Measurements from ENCODE around the gene TAAR2.
A peak's percentile ranks its signal among the peaks of the same experiment; 100 is the strongest.

TAAR2 gene

GRCh38 chr6:132669690-132670291 lies 45.7 kb upstream of the TAAR2 start:
- Histone ChIP-seq H3K4me3 (ENCODE audit: insufficient read depth, low read length, poor library complexity, severe bottlenecking) (no peak overlapping the region), H3K79me2 (ENCODE audit: insufficient read depth, low read length) (no peaks in the 10 kb centered on the region), H3K36me3 (ENCODE audit: low read length) (no peaks in the 10 kb centered on the region), H3K27me3 (ENCODE audit: low read length) (no peaks in the 10 kb centered on the region), H3K27ac (ENCODE audit: low read depth, low read length) (no peak overlapping the region), H3K9ac (ENCODE audit: low read length) (no peak overlapping the region), H3F3A (ENCODE audit: insufficient read depth) (no peaks in the 10 kb centered on the region), H3K9me2 (replicated peaks; ENCODE audit: insufficient read depth, low read length) (no peaks in the 10 kb centered on the region), H3K9me3 (ENCODE audit: insufficient read depth, low read length) (no peaks in the 10 kb centered on the region), H3K4me2 (ENCODE audit: low read depth, low read length, poor library complexity, severe bottlenecking) (peak overlapping the region; percentile 34), H2AFZ (ENCODE audit: low read depth, low read length, severe bottlenecking) (peak overlapping the region; percentile 56), H4K20me1 (ENCODE audit: low read depth, low read length) (no peaks in the 10 kb centered on the region)
- TF ChIP-seq EZH2phosphoT487 (conservative IDR thresholded peaks at IDR 0.05; ENCODE audit: low read length) (no peak), CTCF (IDR thresholded peaks at IDR 0.05; ENCODE audit: insufficient read depth, low read length, poor library complexity, severe bottlenecking) (peak; percentile 58)

GRCh38 chr6:132666118-132666517 lies 42.0 kb upstream of the TAAR2 start:
- Histone ChIP-seq H3K36me3 (ENCODE audit: low read length) (no peaks in the 10 kb centered on the region), H4K20me1 (ENCODE audit: low read depth, low read length) (no peaks in the 10 kb centered on the region), H3K79me2 (ENCODE audit: insufficient read depth, low read length) (no peaks in the 10 kb centered on the region), H3K4me3 (ENCODE audit: insufficient read depth, low read length, poor library complexity, severe bottlenecking) (no peak overlapping the region), H3K9ac (ENCODE audit: low read length) (no peak overlapping the region), H2AFZ (ENCODE audit: low read depth, low read length, severe bottlenecking) (no peak overlapping the region), H3K9me3 (ENCODE audit: insufficient read depth, low read length) (no peaks in the 10 kb centered on the region), H3K4me2 (ENCODE audit: low read depth, low read length, poor library complexity, severe bottlenecking) (no peak overlapping the region), H3K27ac (ENCODE audit: low read depth, low read length) (no peak overlapping the region), H3K27me3 (ENCODE audit: low read length) (no peaks in the 10 kb centered on the region), H3K9me2 (replicated peaks; ENCODE audit: insufficient read depth, low read length) (no peaks in the 10 kb centered on the region), H3F3A (ENCODE audit: insufficient read depth) (no peaks in the 10 kb centered on the region)
- TF ChIP-seq CTCF (IDR thresholded peaks at IDR 0.05; ENCODE audit: insufficient read depth, low read length, poor library complexity, severe bottlenecking) (no peak), EZH2phosphoT487 (conservative IDR thresholded peaks at IDR 0.05; ENCODE audit: low read length) (no peak)

- Histone ChIP-seq H3K79me2 (ENCODE audit: insufficient read depth, low read length) (no peaks in the 10 kb centered on the region), H3K27me3 (ENCODE audit: low read length) (no peaks in the 10 kb centered on the region), H4K20me1 (ENCODE audit: low read depth, low read length) (no peaks in the 10 kb centered on the region), H3K4me2 (ENCODE audit: low read depth, low read length, poor library complexity, severe bottlenecking) (no peak overlapping the region), H3K9me3 (ENCODE audit: insufficient read depth, low read length) (no peaks in the 10 kb centered on the region), H3K36me3 (ENCODE audit: low read length) (no peaks in the 10 kb centered on the region), H3F3A (ENCODE audit: insufficient read depth) (no peaks in the 10 kb centered on the region), H3K9ac (ENCODE audit: low read length) (no peak overlapping the region), H3K9me2 (replicated peaks; ENCODE audit: insufficient read depth, low read length) (no peaks in the 10 kb centered on the region), H2AFZ (ENCODE audit: low read depth, low read length, severe bottlenecking) (no peak overlapping the region), H3K27ac (ENCODE audit: low read depth, low read length) (no peak overlapping the region), H3K4me3 (ENCODE audit: insufficient read depth, low read length, poor library complexity, severe bottlenecking) (no peak overlapping the region)
- TF ChIP-seq CTCF (IDR thresholded peaks at IDR 0.05; ENCODE audit: insufficient read depth, low read length, poor library complexity, severe bottlenecking) (no peak), EZH2phosphoT487 (conservative IDR thresholded peaks at IDR 0.05; ENCODE audit: low read length) (no peak)
Measured at GRCh38 chr6:132664309-132665034, 40.4 kb upstream of the TAAR2 start.
